HG03565 (cell line): ENCODE results near the gene DIP2C.

Source experiments
- ATAC-seq: cut with Tn5 transposase; IDR thresholded peaks from one replicate; pipeline ENCODE4 v1.9.1; 2021; ENCODE audit warnings: mild to moderate bottlenecking, moderate library complexity; ENCODE audit not compliant: unreplicated experiment

The DIP2C gene

GRCh38 chr10:560314-560992 is 129.0 kb downstream of the DIP2C start:
- no peak for ATAC-seq

- no peak for ATAC-seq
These were observed 129.8 kb downstream of the DIP2C start for GRCh38 chr10:559767-560047.

- no peak for ATAC-seq
These were observed 130.3 kb downstream of the DIP2C start for GRCh38 chr10:558891-559766.

GRCh38 chr10:558364-558763 is 131.1 kb downstream of the DIP2C start:
- no peak for ATAC-seq

GRCh38 chr10:557792-558328 is 131.6 kb downstream of the DIP2C start:
- ATAC-seq = no peak

- ATAC-seq = no peak
These were observed 132.4 kb downstream of the DIP2C start for GRCh38 chr10:556971-557637.

GRCh38 chr10:555682-556350 is 133.7 kb downstream of the DIP2C start:
- no peak for ATAC-seq

GRCh38 chr10:555281-555680 is 134.2 kb downstream of the DIP2C start:
- no peak for ATAC-seq

DNA sequence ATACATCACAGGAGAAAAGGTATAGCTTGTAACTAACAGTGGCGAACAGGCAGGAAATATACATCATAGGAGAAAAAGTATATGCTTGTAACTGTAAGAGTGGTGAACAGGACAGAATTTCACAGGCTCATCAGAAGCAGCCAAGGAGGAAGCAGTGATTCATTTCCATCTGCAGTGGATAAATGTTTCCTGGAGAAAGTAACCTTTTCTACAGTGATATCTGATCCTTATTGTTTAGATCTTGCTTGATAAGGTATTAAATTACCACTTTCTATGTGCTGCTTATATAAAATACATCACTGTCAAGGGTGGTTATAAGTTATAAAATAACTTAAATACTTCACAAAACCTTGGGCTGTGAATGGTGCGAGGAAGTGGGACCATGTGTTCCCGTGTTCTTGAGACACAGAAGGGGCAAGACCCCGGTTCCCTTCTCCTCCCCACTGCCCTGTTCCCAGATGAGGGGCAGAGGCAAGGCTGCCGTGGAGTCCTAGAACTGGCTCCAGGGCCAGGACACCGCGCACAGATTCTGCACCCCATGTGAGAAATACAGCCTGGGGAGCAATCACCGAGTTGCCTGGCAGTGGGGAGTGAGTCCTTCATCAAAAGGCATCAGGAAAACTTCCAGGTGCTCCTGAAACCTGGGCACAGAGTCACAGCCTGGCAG is 135.2 kb downstream of the DIP2C start:
- no peak for ATAC-seq

DNA sequence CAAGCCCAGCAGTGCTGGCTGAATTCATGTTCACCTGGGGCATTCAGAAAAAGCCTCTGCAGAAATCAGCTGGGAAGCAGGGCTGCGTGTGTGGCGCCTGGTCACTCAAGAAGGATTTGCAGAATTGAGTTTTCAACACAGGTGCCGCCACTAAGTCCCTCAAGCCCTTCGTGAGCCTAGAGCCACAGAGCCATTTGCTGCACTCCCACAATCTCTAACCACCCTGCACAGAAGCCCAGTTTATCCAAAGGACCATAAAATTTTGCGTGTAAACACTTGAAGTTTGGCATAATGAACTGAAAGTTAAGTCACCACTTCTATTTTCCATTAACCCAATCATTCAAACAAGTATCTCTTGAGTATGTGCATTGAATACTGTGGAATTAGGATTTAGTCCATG is 136.2 kb downstream of the DIP2C start:
- no peak for ATAC-seq

- no peak for ATAC-seq
These were observed 136.8 kb downstream of the DIP2C start for GRCh38 chr10:552679-553078.

DNA sequence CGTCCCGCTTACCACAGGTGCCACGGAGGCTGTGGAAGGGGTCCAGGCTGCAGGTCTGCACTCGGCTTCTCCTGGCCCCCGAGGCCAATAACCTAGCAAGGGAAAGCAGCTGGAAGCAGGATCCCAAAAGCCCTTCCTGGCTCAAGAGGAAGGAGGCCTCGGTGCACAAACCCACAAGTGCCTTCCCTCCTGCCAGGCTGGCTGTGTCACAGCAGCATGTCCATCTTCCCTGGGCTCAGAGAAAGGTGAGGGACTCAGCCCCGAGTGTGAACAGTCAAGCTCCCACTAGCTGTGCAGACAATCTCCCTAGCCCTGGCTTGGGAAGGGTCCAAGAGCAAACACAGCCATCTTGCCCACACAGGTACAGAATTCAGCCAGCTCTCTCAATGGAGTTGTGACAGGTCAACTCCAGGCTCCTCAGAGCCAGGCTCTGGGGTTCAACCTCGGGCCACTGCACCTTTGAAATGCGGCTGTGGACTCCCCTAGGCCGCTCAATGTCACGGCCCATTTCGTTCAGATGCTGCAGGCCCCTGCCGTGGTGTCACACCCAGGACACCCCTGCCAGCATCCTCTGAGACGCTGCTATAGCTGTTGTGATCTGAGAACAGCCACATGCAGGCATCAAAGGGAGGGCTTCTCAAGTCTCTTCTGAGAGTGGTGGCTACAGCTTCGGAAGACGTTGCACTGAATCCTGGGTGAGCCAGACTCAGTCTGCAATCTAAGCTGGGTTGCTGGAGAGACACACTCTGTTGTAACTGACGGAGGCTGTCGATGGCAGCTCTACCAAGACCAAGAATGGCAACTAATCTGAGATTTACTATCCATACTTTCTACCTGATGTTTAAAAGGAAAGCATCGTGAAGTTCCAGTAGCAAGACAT is 137.9 kb downstream of the DIP2C start:
- ATAC-seq = no peak

GRCh38 chr10:550665-551372 is 138.6 kb downstream of the DIP2C start:
- ATAC-seq = no peak

DNA sequence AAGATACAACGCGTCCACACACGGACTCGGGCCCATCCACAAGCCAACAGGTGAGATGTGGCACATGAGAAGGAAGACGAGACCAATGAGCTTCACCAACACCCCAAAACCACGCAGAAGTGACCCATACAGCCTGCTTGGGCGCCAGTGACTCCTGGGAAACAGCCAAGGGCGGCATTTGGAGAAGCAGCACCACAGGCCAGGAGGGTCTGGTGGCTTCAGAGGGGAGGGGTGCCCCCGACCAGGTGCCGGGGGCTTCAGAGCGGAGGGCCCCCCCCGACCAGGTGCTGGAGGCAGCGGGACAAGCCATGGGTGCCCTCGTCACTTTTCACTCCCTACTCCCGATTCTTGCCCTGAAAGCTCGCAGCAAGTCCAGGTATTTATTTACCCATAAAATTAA is 140.1 kb downstream of the DIP2C start:
- no peak for ATAC-seq

DNA sequence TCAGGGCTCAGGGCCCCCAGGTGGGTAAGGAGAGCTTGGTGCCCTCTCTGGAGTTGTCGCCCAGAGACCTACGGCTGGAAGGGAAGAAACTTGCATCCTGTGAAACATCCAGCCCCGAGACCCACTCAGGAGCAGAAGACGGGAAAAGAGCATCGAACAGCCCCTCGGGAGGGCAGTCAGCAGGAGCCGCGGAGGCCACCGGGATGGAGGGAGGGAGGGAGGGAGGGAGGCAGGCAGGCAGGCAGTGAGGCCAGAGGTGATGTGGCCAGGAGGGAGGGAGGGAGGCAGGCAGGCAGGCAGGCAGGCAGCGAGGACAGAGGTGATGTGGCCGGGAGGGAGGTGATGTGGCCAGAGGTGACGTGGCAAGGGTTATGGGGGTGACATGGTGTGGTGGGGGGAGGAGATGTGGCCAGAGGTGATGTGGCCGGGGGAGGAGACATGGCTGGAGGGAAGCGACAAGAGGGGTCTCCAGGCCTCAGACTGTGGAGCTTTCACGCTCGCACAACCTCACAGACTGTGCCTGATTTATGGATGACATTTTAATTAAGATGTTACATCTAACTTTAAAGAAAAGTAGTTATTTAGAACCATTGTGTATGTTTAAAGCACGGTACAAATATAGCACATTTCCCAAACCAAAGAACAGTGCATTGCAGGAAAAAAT is 141.1 kb downstream of the DIP2C start:
- ATAC-seq = no peak

GRCh38 chr10:547591-548081 is 141.8 kb downstream of the DIP2C start:
- ATAC-seq = no peak

GRCh38 chr10:546971-547590 is 142.4 kb downstream of the DIP2C start:
- ATAC-seq = no peak

- no peak for ATAC-seq
These were observed 143.0 kb downstream of the DIP2C start for GRCh38 chr10:546451-546850.
